Right lung (tissue), 5 donors: ENCODE results near the gene NPC2. TPM values are rescaled to one million over a fixed set of nuclear protein-coding genes. Genes with fewer than 3 reads are reported as not detected.

Source experiments
- polyA plus RNA-seq, 5 donors: library from polyadenylated mRNA; unstranded; fragments of 120-200 nt; gene quantifications; one replicate each; pipeline versions ENCODE4 v1.2.1 to v1.2.3, GENCODE V29; 2013; ENCODE audit warnings: inconsistent platforms in 1 of 5, low replicate concordance in 1 of 5; ENCODE audit not compliant: insufficient read length in 5 of 5, insufficient read depth in 1 of 5

NPC2 gene
- polyA plus RNA-seq, 5 donors, result 800 to 1,202 (median 955) TPM

Other genes with a start within 250 kb of the NPC2 start
- gene ABCD4, start 190.4 kb downstream of the NPC2 start, polyA plus RNA-seq, result 100 to 1,000 TPM in 4 of 5 donors, 10 to 100 TPM in 1; 99.9 to 135 (median 107) TPM
- gene VRTN, start 144.8 kb downstream of the NPC2 start, polyA plus RNA-seq, result under 1 TPM in 3 of 5 donors, not detected in 2; 0.03 to 0.04 (median 0.04) TPM
- gene SYNDIG1L, start 67.1 kb downstream of the NPC2 start, polyA plus RNA-seq, result under 1 TPM; 0.40 to 0.91 (median 0.56) TPM
- gene ISCA2, start 460 bp upstream of the NPC2 start, polyA plus RNA-seq, result 10 to 100 TPM; 29.8 to 38.3 (median 35.5) TPM
- 10 to 100 TPM; 10.6 to 30.9 (median 16.7) TPM for gene LTBP2, start 118.9 kb upstream of the NPC2 start, polyA plus RNA-seq
- 10 to 100 TPM; 23.1 to 30.0 (median 25.3) TPM for gene AREL1, start 219.8 kb upstream of the NPC2 start, polyA plus RNA-seq
- 10 to 100 TPM; 56.9 to 86.5 (median 76.1) TPM for gene FCF1, start 219.8 kb upstream of the NPC2 start, polyA plus RNA-seq